DND-41 (cell line): ENCODE measurements around the gene GBP2.

Source experiments
- EZH2 ChIP-seq: IDR thresholded peaks from 3 replicates; pipeline ENCODE4 v1.6.1; 2012; ENCODE audit warnings: borderline replicate concordance, low read depth, mild to moderate bottlenecking, moderate library complexity, low read length, inconsistent platforms; ENCODE audit not compliant: severe bottlenecking
- TF ChIP-seq, protein P1 (sequence below): IDR thresholded peaks from 2 replicates; pipeline ENCODE4 v1.5.1; 2012; ENCODE audit warnings: borderline replicate concordance, low read length, moderate library complexity, mild to moderate bottlenecking; ENCODE audit not compliant: poor library complexity, severe bottlenecking; ENCODE audit errors: extremely low read depth

GRCh38 chr1:89112871-89113613, 12.9 kb downstream of the GBP2 start:
- TF ChIP-seq, protein P1, sequence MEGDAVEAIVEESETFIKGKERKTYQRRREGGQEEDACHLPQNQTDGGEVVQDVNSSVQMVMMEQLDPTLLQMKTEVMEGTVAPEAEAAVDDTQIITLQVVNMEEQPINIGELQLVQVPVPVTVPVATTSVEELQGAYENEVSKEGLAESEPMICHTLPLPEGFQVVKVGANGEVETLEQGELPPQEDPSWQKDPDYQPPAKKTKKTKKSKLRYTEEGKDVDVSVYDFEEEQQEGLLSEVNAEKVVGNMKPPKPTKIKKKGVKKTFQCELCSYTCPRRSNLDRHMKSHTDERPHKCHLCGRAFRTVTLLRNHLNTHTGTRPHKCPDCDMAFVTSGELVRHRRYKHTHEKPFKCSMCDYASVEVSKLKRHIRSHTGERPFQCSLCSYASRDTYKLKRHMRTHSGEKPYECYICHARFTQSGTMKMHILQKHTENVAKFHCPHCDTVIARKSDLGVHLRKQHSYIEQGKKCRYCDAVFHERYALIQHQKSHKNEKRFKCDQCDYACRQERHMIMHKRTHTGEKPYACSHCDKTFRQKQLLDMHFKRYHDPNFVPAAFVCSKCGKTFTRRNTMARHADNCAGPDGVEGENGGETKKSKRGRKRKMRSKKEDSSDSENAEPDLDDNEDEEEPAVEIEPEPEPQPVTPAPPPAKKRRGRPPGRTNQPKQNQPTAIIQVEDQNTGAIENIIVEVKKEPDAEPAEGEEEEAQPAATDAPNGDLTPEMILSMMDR: no peak
- TF ChIP-seq EZH2: no peak
